ENCODE results near the gene TREML4.

DNA sequence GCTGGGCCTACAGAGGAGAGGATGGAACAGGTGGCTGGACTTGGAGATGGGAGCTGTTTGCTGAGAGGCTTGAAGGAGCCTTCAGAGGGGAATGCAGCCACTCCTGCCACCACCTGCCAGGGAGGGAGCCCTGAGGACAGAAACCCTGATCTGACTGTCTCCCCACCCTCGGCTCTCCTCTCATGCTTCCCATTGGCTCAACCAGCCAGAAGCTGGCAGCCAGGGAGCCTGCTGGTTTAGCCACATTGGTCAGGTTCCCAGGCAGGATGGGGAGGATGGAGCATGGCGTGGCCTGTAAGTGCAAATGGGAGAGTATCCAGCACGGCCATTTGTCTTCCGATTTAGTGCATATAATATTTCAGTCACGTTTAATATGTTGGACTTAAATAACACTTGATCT is 45.6 kb downstream of the TREML4 start:
- TF ChIP-seq POLR2A (IDR thresholded peaks at IDR 0.05), result no peak
- TF ChIP-seq CTCF (IDR thresholded peaks at IDR 0.05), result no peak
